H9 (cell line): ENCODE results near the gene SLTM. TPM values are rescaled to one million over a fixed set of nuclear protein-coding genes. Genes with fewer than 3 reads are reported as not detected.

ENCODE experiments used
- DNase-seq: peaks from one replicate; pipeline ENCODE4 v3.0.0-alpha.2; 2017
- H2AFZ ChIP-seq: one replicate; pipeline ENCODE4 v1.6.1; 2013; ENCODE audit warnings: mild to moderate bottlenecking, low read length, control low read depth, moderate library complexity
- H2AK5ac ChIP-seq: 2 replicates; pipeline ENCODE4 v1.6.1; 2013; ENCODE audit warnings: low read length, control low read depth, mixed read lengths; ENCODE audit not compliant: insufficient read length
- H2BK120ac ChIP-seq: one replicate; pipeline ENCODE4 v1.6.1; 2013; ENCODE audit warnings: low read depth, mild to moderate bottlenecking, low read length, control low read depth, inconsistent platforms; ENCODE audit not compliant: poor library complexity, severe bottlenecking
- H2BK12ac ChIP-seq: 2 replicates; pipeline ENCODE4 v1.6.1; 2013; ENCODE audit warnings: low read length, control low read depth, mixed read lengths, low read depth; ENCODE audit not compliant: insufficient read length
- H2BK15ac ChIP-seq: 2 replicates; pipeline ENCODE4 v1.6.1; 2013; ENCODE audit warnings: low read depth, low read length, control low read depth
- H2BK20ac ChIP-seq: one replicate; pipeline ENCODE4 v1.6.1; 2013; ENCODE audit warnings: low read depth, mild to moderate bottlenecking, low read length, control low read depth, inconsistent platforms; ENCODE audit not compliant: poor library complexity, severe bottlenecking
- H2BK5ac ChIP-seq: 2 replicates; pipeline ENCODE4 v1.6.1; 2013; ENCODE audit warnings: low read length, control low read depth, mixed read lengths; ENCODE audit not compliant: insufficient read length
- H3K14ac ChIP-seq: 2 replicates; pipeline ENCODE4 v1.6.1; 2013; ENCODE audit warnings: low read length, control low read depth; ENCODE audit not compliant: insufficient read depth
- H3K18ac ChIP-seq: 2 replicates; pipeline ENCODE4 v1.6.1; 2013; ENCODE audit warnings: low read depth, mild to moderate bottlenecking, mixed read lengths, low read length, control low read depth; ENCODE audit not compliant: insufficient read length
- H3K23ac ChIP-seq: 2 replicates; pipeline ENCODE4 v1.6.1; 2013; ENCODE audit warnings: low read length, control low read depth, mixed read lengths, low read depth; ENCODE audit not compliant: insufficient read length
- H3K23me2 ChIP-seq: 2 replicates; pipeline ENCODE4 v1.6.1; 2013; ENCODE audit warnings: low read depth, mild to moderate bottlenecking, mixed read lengths, low read length, control low read depth; ENCODE audit not compliant: insufficient read length, poor library complexity, severe bottlenecking
- H3K27ac ChIP-seq: 2 replicates; pipeline ENCODE4 v1.5.1; 2013; ENCODE audit warnings: low read length, control low read depth, mixed read lengths, low read depth; ENCODE audit not compliant: insufficient read length
- H3K27me3 ChIP-seq: 2 replicates; pipeline ENCODE4 v1.6.1; 2013; ENCODE audit warnings: low read length, control low read depth, inconsistent platforms; ENCODE audit not compliant: insufficient read depth
- H3K4ac ChIP-seq: 2 replicates; pipeline ENCODE4 v1.6.1; 2013; ENCODE audit warnings: low read depth, mild to moderate bottlenecking, control low read depth, inconsistent platforms, low read length, moderate library complexity
- H3K4me1 ChIP-seq: 2 replicates; pipeline ENCODE4 v1.6.1; 2013; ENCODE audit warnings: low read length, control low read depth, inconsistent platforms; ENCODE audit not compliant: insufficient read depth
- H3K4me2 ChIP-seq: 2 replicates; pipeline ENCODE4 v1.6.1; 2013; ENCODE audit warnings: low read length, control low read depth, mixed read lengths; ENCODE audit not compliant: insufficient read length, insufficient read depth
- H3K56ac ChIP-seq: 2 replicates; pipeline ENCODE4 v1.6.1; 2013; ENCODE audit warnings: low read depth, mild to moderate bottlenecking, mixed read lengths, low read length, control low read depth; ENCODE audit not compliant: insufficient read length
- H3K79me1 ChIP-seq: 2 replicates; pipeline ENCODE4 v1.6.1; 2013; ENCODE audit warnings: low read depth, mild to moderate bottlenecking, moderate library complexity, low read length, control low read depth, inconsistent platforms; ENCODE audit not compliant: insufficient read depth, poor library complexity, severe bottlenecking
- H3K79me2 ChIP-seq: 2 replicates; pipeline ENCODE4 v1.6.1; 2013; ENCODE audit warnings: low read length, control low read depth, inconsistent platforms; ENCODE audit not compliant: insufficient read depth
- H3K9ac ChIP-seq: 2 replicates; pipeline ENCODE4 v1.6.1; 2013; ENCODE audit warnings: low read length, control low read depth, mixed read lengths; ENCODE audit not compliant: insufficient read length; ENCODE audit errors: extremely low read depth
- H3K9me3 ChIP-seq: one replicate; pipeline ENCODE4 v1.6.1; 2013; ENCODE audit warnings: low read depth, low read length, inconsistent platforms; ENCODE audit not compliant: control insufficient read depth
- H3T11ph ChIP-seq: one replicate; pipeline ENCODE4 v1.6.1; 2013; ENCODE audit warnings: mild to moderate bottlenecking, low read length, control low read depth, inconsistent platforms
- H4K20me1 ChIP-seq: one replicate; pipeline ENCODE4 v1.6.1; 2013; ENCODE audit not compliant: control insufficient read depth, insufficient read length, insufficient read depth
- H4K5ac ChIP-seq: 2 replicates; pipeline ENCODE4 v1.6.1; 2013; ENCODE audit warnings: low read depth, mild to moderate bottlenecking, mixed read lengths, low read length, control low read depth; ENCODE audit not compliant: insufficient read length
- H4K8ac ChIP-seq: replicated peaks from 2 replicates; pipeline ENCODE4 v1.6.1; 2013; ENCODE audit warnings: low read length, control low read depth, mixed read lengths, low read depth; ENCODE audit not compliant: insufficient read length
- H4K91ac ChIP-seq: 2 replicates; pipeline ENCODE4 v1.6.1; 2013; ENCODE audit warnings: low read depth, mild to moderate bottlenecking, moderate library complexity, mixed read lengths, low read length, control low read depth; ENCODE audit not compliant: insufficient read length
- H3K27ac Mint-ChIP-seq, 3 experiments: 2 replicates in 2 of 3; 3 replicates in 1 of 3; pipeline ENCODE4 v1.8.0; 2020 to 2021; ENCODE audit warnings: mixed read lengths in 3 of 3, mild to moderate bottlenecking in 1 of 3, moderate library complexity in 1 of 3
- H3K27me3 Mint-ChIP-seq: 2 replicates; pipeline ENCODE4 v1.8.0; 2021; ENCODE audit warnings: low read depth, mild to moderate bottlenecking, moderate library complexity, mixed read lengths
- H3K36me3 Mint-ChIP-seq, 3 experiments: 2 replicates in 2 of 3; 3 replicates in 1 of 3; pipeline ENCODE4 v1.8.0; 2020 to 2021; ENCODE audit warnings: low read depth in 3 of 3, mixed read lengths in 3 of 3; ENCODE audit not compliant: insufficient read depth in 1 of 3
- H3K4me1 Mint-ChIP-seq, 2 experiments: 2 replicates each; pipeline ENCODE4 v1.8.0; 2020; ENCODE audit warnings: mixed read lengths in 2 of 2
- H3K4me3 Mint-ChIP-seq, 2 experiments: 2 replicates in 1 of 2; 3 replicates in 1 of 2; pipeline ENCODE4 v1.8.0; 2020 to 2021; ENCODE audit warnings: mild to moderate bottlenecking in 2 of 2, mixed read lengths in 2 of 2, moderate library complexity in 1 of 2
- H3K9me3 Mint-ChIP-seq, 2 experiments: 2 replicates in 1 of 2; 3 replicates in 1 of 2; pipeline ENCODE4 v1.8.0; 2020; ENCODE audit warnings: mild to moderate bottlenecking in 2 of 2, mixed read lengths in 2 of 2, moderate library complexity in 1 of 2
- CTCF ChIP-seq: fragments of 200-600 bp; sonication (generic); conservative IDR thresholded peaks from 3 replicates; pipeline ENCODE4 v1.8.0; 2021; ENCODE audit warnings: antibody characterized with exemption, mild to moderate bottlenecking
- WGBS: extraction: QIAGEN DNeasy Blood & Tissue Kit; methylation state at CpG from one replicate; pipeline ENCODE4 v1.1.7; 2013; ENCODE audit warnings: missing lambda C conversion rate, low lambda C conversion rate, mixed read lengths; ENCODE audit not compliant: insufficient read length; ENCODE audit errors: extremely low coverage; 5-methylcytosine and 5-hydroxymethylcytosine counted together
- total RNA-seq: library from RNA; stranded (reverse); gene quantifications from 2 replicates; pipeline ENCODE4 v1.2.1, GENCODE V29; 2021

The SLTM gene
- total RNA-seq, 1 experiment from 2014 or later, result 132 TPM

GRCh38 chr15:58951388-58952007 is 18.0 kb upstream of the SLTM start:
- Histone ChIP-seq H4K20me1 (no peaks in the 10 kb centered on the region), H3K56ac (no peak overlapping the region), H3K27ac (no peak overlapping the region), H3K18ac (no peak overlapping the region), H3K27me3 (no peaks in the 10 kb centered on the region), H2AK5ac (no peak overlapping the region), H3K79me1 (no peaks in the 10 kb centered on the region), H4K5ac (no peak overlapping the region), H2BK20ac (no peak overlapping the region), H3K23ac (no peak overlapping the region), H3K4me2 (no peak overlapping the region), H2BK12ac (no peak overlapping the region), H2BK120ac (no peak overlapping the region), H4K8ac (no peak overlapping the region), H2BK15ac (no peak overlapping the region), H3T11ph (no peak overlapping the region), H3K14ac (no peak overlapping the region), H4K91ac (no peak overlapping the region), H3K4ac (no peak overlapping the region), H3K9me3 (no peaks in the 10 kb centered on the region), H3K4me1 (peaks cover 3% of the 10 kb centered on the region; the same call in 1 of the 2 replicates), H3K9ac (no peak overlapping the region), H2BK5ac (no peak overlapping the region), H2AFZ (no peak overlapping the region), H3K79me2 (no peaks in the 10 kb centered on the region), H3K23me2 (no peaks in the 10 kb centered on the region)
- Mint-ChIP-seq H3K9me3 (no peaks in the 10 kb centered on the region), H3K27ac (no peak overlapping the region), H3K4me1 (peaks cover 18% of the 10 kb centered on the region in 2 experiments), H3K27me3 (no peaks in the 10 kb centered on the region; the same call in none of the 2 replicates), H3K4me3 (no peak overlapping the region), H3K36me3 (no peaks in the 10 kb centered on the region)
- no peak for TF ChIP-seq CTCF
- DNase-seq, result no peak
- WGBS, result no CpG with 5 or more reads among the region's 5 CpGs
